ENCODE measurements around the gene HOXC13.
A peak's percentile ranks its signal among the peaks of the same experiment; 100 is the strongest.

HOXC13 gene

GRCh38 chr12:53951577-53952334, 13.1 kb downstream of the HOXC13 start:
- Histone ChIP-seq H3K4me3 (ENCODE audit: low read depth, low read length) (no peak overlapping the region), H3K4me1 (ENCODE audit: control insufficient read depth, insufficient read depth, low read length) (peaks cover 3% of the 10 kb centered on the region; the same call in 1 of the 2 replicates), H3K36me3 (ENCODE audit: control insufficient read depth, insufficient read depth, low read length) (no peaks in the 10 kb centered on the region), H3K27ac (ENCODE audit: low read depth, low read length) (no peak overlapping the region), H3K9ac (ENCODE audit: low read length) (no peak overlapping the region), H3K27me3 (ENCODE audit: control insufficient read depth, insufficient read depth, low read length) (peaks cover 100% of the 10 kb centered on the region), H3K9me3 (ENCODE audit: control insufficient read depth, insufficient read depth, low read depth, low read length) (no peaks in the 10 kb centered on the region)

- Histone ChIP-seq H3K4me1 (ENCODE audit: control insufficient read depth, insufficient read depth, low read length) (peaks cover 3% of the 10 kb centered on the region; the same call in 1 of the 2 replicates), H3K4me3 (ENCODE audit: low read depth, low read length) (no peak overlapping the region), H3K36me3 (ENCODE audit: control insufficient read depth, insufficient read depth, low read length) (no peaks in the 10 kb centered on the region), H3K9ac (ENCODE audit: low read length) (no peak overlapping the region), H3K9me3 (ENCODE audit: control insufficient read depth, insufficient read depth, low read depth, low read length) (no peaks in the 10 kb centered on the region), H3K27ac (ENCODE audit: low read depth, low read length) (no peak overlapping the region), H3K27me3 (ENCODE audit: control insufficient read depth, insufficient read depth, low read length) (peaks cover 100% of the 10 kb centered on the region)
Observed at GRCh38 chr12:53952335-53952694, 13.7 kb downstream of the HOXC13 start.

DNA sequence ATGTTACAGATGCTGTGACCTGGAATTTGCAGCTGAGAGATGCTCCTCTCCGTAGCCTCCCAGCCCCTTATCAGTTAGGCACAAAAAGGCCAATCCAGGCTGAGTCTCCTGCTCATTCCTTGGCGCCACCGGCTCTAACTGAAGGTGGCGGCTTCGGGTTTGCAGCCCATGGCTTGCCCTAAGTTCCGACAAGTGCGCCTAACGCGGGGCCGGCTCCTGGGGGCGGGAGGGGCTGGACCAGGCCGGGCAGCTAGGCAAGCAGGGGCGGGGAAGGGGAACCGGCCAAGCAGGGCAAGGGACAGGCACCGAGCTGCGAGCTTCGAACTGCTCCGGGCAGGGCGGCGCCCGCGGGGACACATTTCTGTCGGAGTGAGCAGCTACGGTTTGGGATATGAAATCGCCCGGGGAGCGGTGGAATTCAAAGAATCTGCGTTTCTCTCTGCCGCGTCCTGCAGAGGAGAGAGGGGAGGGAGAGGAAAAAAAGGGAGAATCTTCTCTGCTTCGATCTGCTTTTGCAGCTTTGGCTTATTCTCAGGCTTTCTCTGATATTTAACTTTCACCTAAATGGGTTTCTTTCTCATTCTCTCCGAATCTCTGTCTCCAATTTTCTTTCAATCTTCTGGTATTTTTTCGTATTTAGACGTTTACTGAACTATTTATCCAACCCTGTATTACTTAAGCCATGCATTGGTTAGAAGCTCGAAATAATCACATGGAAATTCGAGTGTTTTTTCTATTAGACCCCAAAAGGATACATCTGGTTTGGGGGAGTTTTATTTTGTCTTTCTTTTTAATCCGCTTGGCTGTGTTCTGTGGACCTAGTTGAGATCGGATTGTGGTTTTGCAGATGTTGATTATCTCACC, 14.5 kb downstream of the HOXC13 start:
- Histone ChIP-seq H3K4me3 (ENCODE audit: low read depth, low read length) (no peak overlapping the region), H3K27me3 (ENCODE audit: control insufficient read depth, insufficient read depth, low read length) (peaks cover 100% of the 10 kb centered on the region)

GRCh38 chr12:53953831-53954693, 15.4 kb downstream of the HOXC13 start:
- Histone ChIP-seq H3K36me3 (ENCODE audit: control insufficient read depth, insufficient read depth, low read length) (no peaks in the 10 kb centered on the region), H3K27ac (ENCODE audit: low read depth, low read length) (no peak overlapping the region), H3K4me1 (ENCODE audit: control insufficient read depth, insufficient read depth, low read length) (peaks cover 3% of the 10 kb centered on the region; the same call in 1 of the 2 replicates), H3K27me3 (ENCODE audit: control insufficient read depth, insufficient read depth, low read length) (peaks cover 100% of the 10 kb centered on the region), H3K9ac (ENCODE audit: low read length) (no peak overlapping the region), H3K4me3 (ENCODE audit: low read depth, low read length) (no peak overlapping the region), H3K9me3 (ENCODE audit: control insufficient read depth, insufficient read depth, low read depth, low read length) (no peaks in the 10 kb centered on the region)

More for the DNA sequence above, 14.5 kb downstream of the HOXC13 start:
- no peak overlapping the region for H3K27ac ChIP-seq (ENCODE audit: low read depth, low read length)
- H3K9me3 ChIP-seq (ENCODE audit: control insufficient read depth, insufficient read depth, low read depth, low read length) = no peaks in the 10 kb centered on the region
- H3K4me1 ChIP-seq (ENCODE audit: control insufficient read depth, insufficient read depth, low read length) = peaks cover 3% of the 10 kb centered on the region; the same call in 1 of the 2 replicates
- no peaks in the 10 kb centered on the region for H3K36me3 ChIP-seq (ENCODE audit: control insufficient read depth, insufficient read depth, low read length)
- no peak overlapping the region for H3K9ac ChIP-seq (ENCODE audit: low read length)

DNA sequence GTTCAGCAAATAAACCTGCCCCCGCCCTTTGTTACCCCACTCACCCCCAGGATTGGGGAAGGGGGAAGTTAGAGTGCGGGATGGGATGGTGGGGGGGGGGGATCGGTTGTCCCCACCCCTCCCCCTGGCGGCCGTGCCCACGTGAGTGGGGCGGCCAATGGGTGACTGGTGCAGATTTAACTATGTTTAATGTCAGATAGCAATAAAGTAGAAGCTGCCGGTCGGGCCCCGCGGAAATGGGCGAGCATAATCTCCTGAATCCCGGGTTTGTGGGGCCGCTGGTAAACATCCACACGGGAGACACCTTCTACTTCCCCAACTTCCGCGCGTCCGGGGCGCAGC, 16.0 kb downstream of the HOXC13 start, which contains the start of gene HOXC12:
HOXC12 (plus strand) TSS at position 210 of the 342 bp plus-strand sequence; CDS start at position 237, 27 bp downstream.
- no peak within 1 kb of the TSS for H3K27ac ChIP-seq (ENCODE audit: low read depth, low read length)
- H3K4me1 ChIP-seq (ENCODE audit: control insufficient read depth, insufficient read depth, low read length) = peaks cover 2% of the 10 kb centered on the region; the same call in 1 of the 2 replicates
- no peak within 1 kb of the TSS for H3K9ac ChIP-seq (ENCODE audit: low read length)
- H3K36me3 ChIP-seq (ENCODE audit: control insufficient read depth, insufficient read depth, low read length) = no peaks in the 10 kb centered on the region
- no peaks in the 10 kb centered on the region for H3K9me3 ChIP-seq (ENCODE audit: control insufficient read depth, insufficient read depth, low read depth, low read length)
- peaks cover 100% of the 10 kb centered on the region for H3K27me3 ChIP-seq (ENCODE audit: control insufficient read depth, insufficient read depth, low read length)
- peak within 1 kb of the TSS; percentile 24; the same call in 1 of the 2 replicates for H3K4me3 ChIP-seq (ENCODE audit: low read depth, low read length)

- H3K9me3 ChIP-seq (ENCODE audit: control insufficient read depth, insufficient read depth, low read depth, low read length) = no peaks in the 10 kb centered on the region
- no peak overlapping the region for H3K27ac ChIP-seq (ENCODE audit: low read depth, low read length)
- no peak overlapping the region for H3K9ac ChIP-seq (ENCODE audit: low read length)
- H3K27me3 ChIP-seq (ENCODE audit: control insufficient read depth, insufficient read depth, low read length) = peaks cover 100% of the 10 kb centered on the region
- H3K36me3 ChIP-seq (ENCODE audit: control insufficient read depth, insufficient read depth, low read length) = no peaks in the 10 kb centered on the region
- peak overlapping the region; percentile 24; the same call in 1 of the 2 replicates for H3K4me3 ChIP-seq (ENCODE audit: low read depth, low read length)
- H3K4me1 ChIP-seq (ENCODE audit: control insufficient read depth, insufficient read depth, low read length) = no peaks in the 10 kb centered on the region; the same call in 1 of the 2 replicates
Observed at GRCh38 chr12:53955036-53955775, 16.6 kb downstream of the HOXC13 start.

GRCh38 chr12:53955776-53956250, 17.2 kb downstream of the HOXC13 start:
- Histone ChIP-seq H3K4me1 (ENCODE audit: control insufficient read depth, insufficient read depth, low read length) (no peaks in the 10 kb centered on the region; the same call in 1 of the 2 replicates), H3K9me3 (ENCODE audit: control insufficient read depth, insufficient read depth, low read depth, low read length) (no peaks in the 10 kb centered on the region), H3K27me3 (ENCODE audit: control insufficient read depth, insufficient read depth, low read length) (peaks cover 100% of the 10 kb centered on the region), H3K36me3 (ENCODE audit: control insufficient read depth, insufficient read depth, low read length) (no peaks in the 10 kb centered on the region), H3K9ac (ENCODE audit: low read length) (no peak overlapping the region), H3K4me3 (ENCODE audit: low read depth, low read length) (no peak overlapping the region), H3K27ac (ENCODE audit: low read depth, low read length) (no peak overlapping the region)

GRCh38 chr12:53956251-53956887, 17.7 kb downstream of the HOXC13 start:
- H3K4me3 ChIP-seq (ENCODE audit: low read depth, low read length) = no peak overlapping the region
- no peak overlapping the region for H3K27ac ChIP-seq (ENCODE audit: low read depth, low read length)
- H3K9me3 ChIP-seq (ENCODE audit: control insufficient read depth, insufficient read depth, low read depth, low read length) = no peaks in the 10 kb centered on the region
- H3K9ac ChIP-seq (ENCODE audit: low read length) = no peak overlapping the region
- no peaks in the 10 kb centered on the region; the same call in 1 of the 2 replicates for H3K4me1 ChIP-seq (ENCODE audit: control insufficient read depth, insufficient read depth, low read length)
- H3K36me3 ChIP-seq (ENCODE audit: control insufficient read depth, insufficient read depth, low read length) = no peaks in the 10 kb centered on the region
- peaks cover 100% of the 10 kb centered on the region for H3K27me3 ChIP-seq (ENCODE audit: control insufficient read depth, insufficient read depth, low read length)

- Histone ChIP-seq H3K4me1 (ENCODE audit: control insufficient read depth, insufficient read depth, low read length) (no peaks in the 10 kb centered on the region; the same call in 1 of the 2 replicates), H3K36me3 (ENCODE audit: control insufficient read depth, insufficient read depth, low read length) (no peaks in the 10 kb centered on the region), H3K9ac (ENCODE audit: low read length) (no peak overlapping the region), H3K4me3 (ENCODE audit: low read depth, low read length) (no peak overlapping the region), H3K9me3 (ENCODE audit: control insufficient read depth, insufficient read depth, low read depth, low read length) (no peaks in the 10 kb centered on the region), H3K27ac (ENCODE audit: low read depth, low read length) (no peak overlapping the region), H3K27me3 (ENCODE audit: control insufficient read depth, insufficient read depth, low read length) (peaks cover 100% of the 10 kb centered on the region)
Observed at GRCh38 chr12:53956914-53957536, 18.4 kb downstream of the HOXC13 start.
